NCI-H1417 treated with DMSO at 0.1 percent for 48 hours (cell line): ENCODE measurements around the gene RIMKLA.

Source experiments
- DNase-seq: peaks from one replicate; lab custom pipeline; 2025; lab: John Stamatoyannopoulos, UW

The RIMKLA gene

GRCh38 chr1:42372796-42373195, 7.8 kb upstream of the RIMKLA start:
- no peak for DNase-seq

- no peak for DNase-seq
Observed at GRCh38 chr1:42379794-42380585, 602 bp upstream of the RIMKLA start.

- no peak for DNase-seq
Observed at GRCh38 chr1:42381280-42381673, 685 bp downstream of the RIMKLA start.

- DNase-seq: no peak
Observed at GRCh38 chr1:42385283-42385682, 4.7 kb downstream of the RIMKLA start.

GRCh38 chr1:42386051-42386450, 5.5 kb downstream of the RIMKLA start:
- DNase-seq: no peak

GRCh38 chr1:42392255-42392654, 11.7 kb downstream of the RIMKLA start:
- peak; percentile 33 for DNase-seq

GRCh38 chr1:42392967-42393848, 12.6 kb downstream of the RIMKLA start:
- no peak for DNase-seq

GRCh38 chr1:42399315-42400100, 18.9 kb downstream of the RIMKLA start:
- no peak for DNase-seq

GRCh38 chr1:42403880-42404400, 23.3 kb downstream of the RIMKLA start:
- no peak for DNase-seq

- no peak for DNase-seq
Observed at GRCh38 chr1:42414551-42415496, 34.2 kb downstream of the RIMKLA start.

- no peak for DNase-seq
Observed at GRCh38 chr1:42417166-42417565, 36.6 kb downstream of the RIMKLA start.

GRCh38 chr1:42418516-42418915, 37.9 kb downstream of the RIMKLA start:
- no peak for DNase-seq

GRCh38 chr1:42419126-42419821, 38.7 kb downstream of the RIMKLA start:
- no peak for DNase-seq

GRCh38 chr1:42420121-42420520, 39.5 kb downstream of the RIMKLA start:
- no peak for DNase-seq

- DNase-seq: peak; percentile 86
Observed at GRCh38 chr1:42420911-42421585, 40.5 kb downstream of the RIMKLA start.

GRCh38 chr1:42422737-42423136, 42.1 kb downstream of the RIMKLA start:
- no peak for DNase-seq

GRCh38 chr1:42423681-42424080, 43.1 kb downstream of the RIMKLA start:
- DNase-seq: no peak

GRCh38 chr1:42424201-42424600, 43.6 kb downstream of the RIMKLA start:
- DNase-seq: no peak

GRCh38 chr1:42427240-42427639, 46.6 kb downstream of the RIMKLA start:
- no peak for DNase-seq

- no peak for DNase-seq
Observed at GRCh38 chr1:42429603-42430002, 49.0 kb downstream of the RIMKLA start.
